ENCODE results near the gene RNF213. TPM values are rescaled to one million over a fixed set of nuclear protein-coding genes. Genes with fewer than 3 reads are reported as not detected.

The RNF213 gene
- polyA plus RNA-seq, 1 donor (not counting 4 experiments of a cell fraction or from before 2014, with no cell fraction given): 24.4 TPM

GRCh38 chr17:80265205-80266068 lies 4.8 kb downstream of the RNF213 start:
- no peaks in the 10 kb centered on the region for H3K9me1 ChIP-seq (ENCODE audit: control insufficient read depth, extremely low read depth, insufficient read depth, low read length)
- peaks cover under 1% of the 10 kb centered on the region for H4K20me1 ChIP-seq (ENCODE audit: control insufficient read depth, extremely low read depth, insufficient read depth, low read length)
- no peak overlapping the region for H3K4me2 ChIP-seq (ENCODE audit: control insufficient read depth, extremely low read depth, insufficient read depth, low read depth, low read length)
- H3K4me3 ChIP-seq (ENCODE audit: control insufficient read depth in 2 of 3, extremely low read depth in 1 of 3, insufficient read depth in 2 of 3, low read depth in 1 of 3, low read length in 3 of 3): no peak overlapping the region
- no peaks in the 10 kb centered on the region for H3K27me3 ChIP-seq (ENCODE audit: control insufficient read depth, extremely low read depth, insufficient read depth, low read length)
- no peak for FAIRE-seq
- peaks cover 17% of the 10 kb centered on the region for H3K4me1 ChIP-seq (ENCODE audit: control insufficient read depth, extremely low read depth, insufficient read depth, low read length)
- H3K79me2 ChIP-seq (ENCODE audit: control insufficient read depth, insufficient read depth, low read length): peaks cover 14% of the 10 kb centered on the region
- H3K36me3 ChIP-seq (ENCODE audit: control insufficient read depth in 2 of 2, extremely low read depth in 1 of 2, insufficient read depth in 2 of 2, low read length in 2 of 2): peaks cover 12 to 21% of the 10 kb centered on the region in 2 experiments
- dilution Hi-C loops (cut with MboI; ENCODE audit: extremely low pct_ligation_motif_present, low sequenced_read_pairs): no loop called here
- TF ChIP-seq EZH2 (IDR thresholded peaks at IDR 0.05; ENCODE audit: low read length): no peak
- no peak for TF ChIP-seq CTCF (optimal IDR thresholded peaks at IDR 0.05 in 1 of 3, IDR thresholded peaks at IDR 0.05 in 1 of 3, conservative IDR thresholded peaks at IDR 0.05 in 1 of 3; ENCODE audit: extremely low read depth in 1 of 3, insufficient read depth in 2 of 3, low read length in 3 of 3)
- H3K9ac ChIP-seq (ENCODE audit: control insufficient read depth, extremely low read depth, insufficient read depth, low read length): no peak overlapping the region
- no peaks in the 10 kb centered on the region for H3K9me3 ChIP-seq (ENCODE audit: control insufficient read depth, low read depth, low read length)
- DNase-seq (ENCODE audit: low read depth, low spot score): no peak
- no peak overlapping the region for H3K27ac ChIP-seq (ENCODE audit: control insufficient read depth, insufficient read depth, low read length)
- no peak overlapping the region for H2AFZ ChIP-seq (ENCODE audit: control insufficient read depth, low read length)

- Histone ChIP-seq H2AFZ (ENCODE audit: control insufficient read depth, low read length) (no peak overlapping the region), H3K9me3 (ENCODE audit: control insufficient read depth, low read depth, low read length) (no peaks in the 10 kb centered on the region), H3K9me1 (ENCODE audit: control insufficient read depth, extremely low read depth, insufficient read depth, low read length) (peaks cover 2% of the 10 kb centered on the region), H3K9ac (ENCODE audit: control insufficient read depth, extremely low read depth, insufficient read depth, low read length) (no peak overlapping the region), H3K4me1 (ENCODE audit: control insufficient read depth, extremely low read depth, insufficient read depth, low read length) (peaks cover 9% of the 10 kb centered on the region), H3K27ac (ENCODE audit: control insufficient read depth, insufficient read depth, low read length) (no peak overlapping the region), H4K20me1 (ENCODE audit: control insufficient read depth, extremely low read depth, insufficient read depth, low read length) (peaks cover 2% of the 10 kb centered on the region), H3K4me2 (ENCODE audit: control insufficient read depth, extremely low read depth, insufficient read depth, low read depth, low read length) (no peak overlapping the region), H3K79me2 (ENCODE audit: control insufficient read depth, insufficient read depth, low read length) (peaks cover 7% of the 10 kb centered on the region), H3K4me3 (ENCODE audit: control insufficient read depth in 2 of 3, extremely low read depth in 1 of 3, insufficient read depth in 2 of 3, low read depth in 1 of 3, low read length in 3 of 3) (no peak overlapping the region), H3K27me3 (ENCODE audit: control insufficient read depth, extremely low read depth, insufficient read depth, low read length) (no peaks in the 10 kb centered on the region), H3K36me3 (ENCODE audit: control insufficient read depth in 2 of 2, extremely low read depth in 1 of 2, insufficient read depth in 2 of 2, low read length in 2 of 2) (peaks cover 12 to 21% of the 10 kb centered on the region in 2 experiments)
- FAIRE-seq: no peak
- TF ChIP-seq CTCF (optimal IDR thresholded peaks at IDR 0.05 in 1 of 3, IDR thresholded peaks at IDR 0.05 in 1 of 3, conservative IDR thresholded peaks at IDR 0.05 in 1 of 3; ENCODE audit: extremely low read depth in 1 of 3, insufficient read depth in 2 of 3, low read length in 3 of 3): no peak
- TF ChIP-seq EZH2 (IDR thresholded peaks at IDR 0.05; ENCODE audit: low read length): no peak
- dilution Hi-C loops (cut with MboI; ENCODE audit: extremely low pct_ligation_motif_present, low sequenced_read_pairs): no loop called here
- DNase-seq (ENCODE audit: low read depth, low spot score): no peak
These were observed 6.7 kb downstream of the RNF213 start for GRCh38 chr17:80267391-80267790.

All from keratinocyte (primary cell).